Mesendoderm (in vitro differentiated cells): ENCODE results near the gene NYNRIN.
"Not testable (repeated sequence)": the region's sequence is repeated elsewhere in the genome, so short reads cannot be mapped to it uniquely, and the experiment has no call there.

Experiments used
- DNase-seq: peaks from one replicate; pipeline ENCODE4 v3.0.0; 2013
- H2AK5ac ChIP-seq: 2 replicates; pipeline ENCODE4 v1.6.1; 2013; ENCODE audit warnings: low read length, inconsistent platforms
- H2BK120ac ChIP-seq: 2 replicates; pipeline ENCODE4 v1.6.1; 2013; ENCODE audit warnings: low read depth, mild to moderate bottlenecking, low read length, moderate library complexity, mixed read lengths
- H2BK15ac ChIP-seq: replicated peaks from 2 replicates; pipeline ENCODE4 v1.6.1; 2013; ENCODE audit warnings: low read depth, mild to moderate bottlenecking, moderate library complexity
- H2BK5ac ChIP-seq: 2 replicates; pipeline ENCODE4 v1.6.1; 2013; ENCODE audit warnings: low read length, inconsistent platforms
- H3K18ac ChIP-seq: 2 replicates; pipeline ENCODE4 v1.6.1; 2013; ENCODE audit warnings: mild to moderate bottlenecking, low read length, mixed read lengths
- H3K23ac ChIP-seq: one replicate; pipeline ENCODE4 v1.6.1; 2013; ENCODE audit warnings: low read length
- H3K27ac ChIP-seq: 2 replicates; pipeline ENCODE4 v1.5.1; 2013; ENCODE audit warnings: low read depth, mild to moderate bottlenecking, inconsistent platforms, low read length, moderate library complexity
- H3K27me3 ChIP-seq: 2 replicates; pipeline ENCODE4 v1.6.1; 2013; ENCODE audit warnings: low read length, control low read depth, mild to moderate bottlenecking, inconsistent platforms; ENCODE audit not compliant: insufficient read depth, poor library complexity
- H3K36me3 ChIP-seq: 2 replicates; pipeline ENCODE4 v1.6.1; 2013; ENCODE audit warnings: low read length, inconsistent platforms; ENCODE audit not compliant: control insufficient read depth, insufficient read depth
- H3K4ac ChIP-seq: one replicate; pipeline ENCODE4 v1.6.1; 2013; ENCODE audit warnings: low read depth, mild to moderate bottlenecking, low read length, moderate library complexity
- H3K4me1 ChIP-seq: 2 replicates; pipeline ENCODE4 v1.6.1; 2013; ENCODE audit warnings: low read depth, low read length, inconsistent platforms; ENCODE audit not compliant: control insufficient read depth
- H3K4me2 ChIP-seq: 2 replicates; pipeline ENCODE4 v1.6.1; 2013; ENCODE audit warnings: low read length
- H3K4me3 ChIP-seq: 2 replicates; pipeline ENCODE4 v1.5.1; 2013; ENCODE audit warnings: mild to moderate bottlenecking, low read length
- H3K56ac ChIP-seq: one replicate; pipeline ENCODE4 v1.6.1; 2013; ENCODE audit warnings: low read length
- H3K79me1 ChIP-seq: 2 replicates; pipeline ENCODE4 v1.6.1; 2013; ENCODE audit warnings: low read length, inconsistent platforms
- H3K79me2 ChIP-seq: 2 replicates; pipeline ENCODE4 v1.6.1; 2013; ENCODE audit warnings: mild to moderate bottlenecking, low read length; ENCODE audit not compliant: control insufficient read depth, insufficient read depth
- H3K9ac ChIP-seq: 2 replicates; pipeline ENCODE4 v1.6.1; 2013; ENCODE audit warnings: low read length, inconsistent platforms
- H4K5ac ChIP-seq: one replicate; pipeline ENCODE4 v1.6.1; 2013; ENCODE audit warnings: low read length
- H4K8ac ChIP-seq: one replicate; pipeline ENCODE4 v1.6.1; 2013; ENCODE audit warnings: low read depth, mild to moderate bottlenecking, control low read depth, low read length, moderate library complexity
- WGBS: extraction: QIAGEN DNeasy Blood & Tissue Kit; methylation state at CpG from one replicate; pipeline ENCODE4 v1.1.7; 2013; ENCODE audit warnings: low lambda C conversion rate, missing lambda C conversion rate; ENCODE audit not compliant: insufficient coverage; ENCODE audit errors: extremely low coverage; 5-methylcytosine and 5-hydroxymethylcytosine counted together

NYNRIN gene

GRCh38 chr14:24443053-24443665 is 44.4 kb downstream of the NYNRIN start:
- Histone ChIP-seq H4K5ac (no peak overlapping the region), H3K4me2 (peak overlapping the region; percentile 44), H3K79me1 (peaks cover 6% of the 10 kb centered on the region), H2BK120ac (no peak overlapping the region), H2BK5ac (no peak overlapping the region), H3K4me3 (peak overlapping the region; percentile 93), H3K23ac (no peak overlapping the region), H3K79me2 (no peaks in the 10 kb centered on the region), H3K36me3 (no peaks in the 10 kb centered on the region), H2AK5ac (no peak overlapping the region), H2BK15ac (no peak overlapping the region), H3K9ac (peak overlapping the region; percentile 89), H3K56ac (peak overlapping the region; percentile 82), H4K8ac (peak overlapping the region; percentile 93), H3K27me3 (no peaks in the 10 kb centered on the region), H3K27ac (no peak overlapping the region), H3K18ac (no peak overlapping the region), H3K4me1 (no peaks in the 10 kb centered on the region), H3K4ac (no peak overlapping the region)
- no peak for DNase-seq
- no CpG with 5 or more reads among the region's 7 CpGs for WGBS

GRCh38 chr14:24450828-24451227 is 52.0 kb downstream of the NYNRIN start:
- H3K79me2 ChIP-seq, H2BK120ac ChIP-seq, H3K9ac ChIP-seq, H3K79me1 ChIP-seq, H3K4me1 ChIP-seq, H3K36me3 ChIP-seq, H4K5ac ChIP-seq, H3K27me3 ChIP-seq, H2BK15ac ChIP-seq, H2AK5ac ChIP-seq, DNase-seq, H4K8ac ChIP-seq, H3K18ac ChIP-seq, H3K27ac ChIP-seq, H3K4me2 ChIP-seq, H3K4ac ChIP-seq, H3K4me3 ChIP-seq, H3K23ac ChIP-seq, H3K56ac ChIP-seq, H2BK5ac ChIP-seq: not testable (repeated sequence)
- no CpG with 5 or more reads among the region's 2 CpGs for WGBS

- Histone ChIP-seq H3K79me1 (no peaks in the 10 kb centered on the region), H2BK5ac (no peak overlapping the region), H4K5ac (no peak overlapping the region), H3K4me1 (no peaks in the 10 kb centered on the region), H3K18ac (no peak overlapping the region), H3K4me2 (no peak overlapping the region), H3K79me2 (no peaks in the 10 kb centered on the region), H3K36me3 (no peaks in the 10 kb centered on the region), H3K23ac (no peak overlapping the region), H3K4me3 (no peak overlapping the region), H3K9ac (no peak overlapping the region), H3K56ac (no peak overlapping the region), H4K8ac (no peak overlapping the region), H3K27ac (no peak overlapping the region), H3K4ac (no peak overlapping the region), H2AK5ac (no peak overlapping the region), H2BK15ac (no peak overlapping the region), H3K27me3 (no peaks in the 10 kb centered on the region), H2BK120ac (no peak overlapping the region)
- no peak for DNase-seq
Observed at GRCh38 chr14:24456980-24457379, 58.2 kb downstream of the NYNRIN start.

GRCh38 chr14:24458736-24459135 is 59.9 kb downstream of the NYNRIN start:
- no peak overlapping the region for H3K56ac ChIP-seq
- H2BK5ac ChIP-seq = no peak overlapping the region
- H3K9ac ChIP-seq = no peak overlapping the region
- H3K79me2 ChIP-seq = no peaks in the 10 kb centered on the region
- DNase-seq = no peak
- H2BK120ac ChIP-seq = no peak overlapping the region
- H3K18ac ChIP-seq = no peak overlapping the region
- no peak overlapping the region for H2BK15ac ChIP-seq
- no peaks in the 10 kb centered on the region for H3K79me1 ChIP-seq
- H2AK5ac ChIP-seq = no peak overlapping the region
- WGBS = no CpG with 5 or more reads among the region's 1 CpG
- H4K8ac ChIP-seq = no peak overlapping the region
- no peaks in the 10 kb centered on the region for H3K36me3 ChIP-seq
- H3K4me1 ChIP-seq = no peaks in the 10 kb centered on the region
- H3K4me3 ChIP-seq = no peak overlapping the region
- H3K27ac ChIP-seq = no peak overlapping the region
- H4K5ac ChIP-seq = no peak overlapping the region
- no peaks in the 10 kb centered on the region for H3K27me3 ChIP-seq
- no peak overlapping the region for H3K4ac ChIP-seq
- no peak overlapping the region for H3K4me2 ChIP-seq
- H3K23ac ChIP-seq = no peak overlapping the region

- Histone ChIP-seq H3K36me3 (no peaks in the 10 kb centered on the region), H3K9ac (no peak overlapping the region)
Observed at GRCh38 chr14:24459331-24459730, 60.5 kb downstream of the NYNRIN start.

GRCh38 chr14:24461336-24461735 is 62.5 kb downstream of the NYNRIN start:
- Histone ChIP-seq H3K79me2 (no peaks in the 10 kb centered on the region), H3K27ac (no peak overlapping the region), H3K9ac (no peak overlapping the region), H3K18ac (no peak overlapping the region), H2BK5ac (no peak overlapping the region), H2AK5ac (no peak overlapping the region), H3K4me2 (no peak overlapping the region), H3K56ac (no peak overlapping the region), H3K27me3 (no peaks in the 10 kb centered on the region), H3K4ac (no peak overlapping the region), H2BK15ac (no peak overlapping the region), H4K8ac (no peak overlapping the region), H3K36me3 (no peaks in the 10 kb centered on the region), H3K79me1 (no peaks in the 10 kb centered on the region), H3K4me1 (no peaks in the 10 kb centered on the region), H3K23ac (no peak overlapping the region), H3K4me3 (no peak overlapping the region), H2BK120ac (no peak overlapping the region), H4K5ac (no peak overlapping the region)
- DNase-seq = no peak

More at GRCh38 chr14:24459331-24459730, 60.5 kb downstream of the NYNRIN start:
- Histone ChIP-seq H4K5ac (no peak overlapping the region), H2BK5ac (no peak overlapping the region), H3K23ac (no peak overlapping the region), H3K4me3 (no peak overlapping the region), H2BK15ac (no peak overlapping the region), H3K56ac (no peak overlapping the region), H3K4me1 (no peaks in the 10 kb centered on the region), H4K8ac (no peak overlapping the region), H2AK5ac (no peak overlapping the region), H3K27me3 (no peaks in the 10 kb centered on the region), H3K79me2 (no peaks in the 10 kb centered on the region), H3K18ac (no peak overlapping the region), H3K79me1 (no peaks in the 10 kb centered on the region), H2BK120ac (no peak overlapping the region), H3K4me2 (no peak overlapping the region), H3K4ac (no peak overlapping the region), H3K27ac (no peak overlapping the region)
- no CpG with 5 or more reads among the region's 3 CpGs for WGBS
- no peak for DNase-seq
